DMS53 (cell line): ENCODE measurements around the gene AATK.
A peak's percentile ranks its signal among the peaks of the same experiment; 100 is the strongest.

Experiments
- DNase-seq: peaks from one replicate; lab custom pipeline; 2025; lab: John Stamatoyannopoulos, UW

The AATK gene

GRCh38 chr17:81195941-81196495 is 30.0 kb upstream of the AATK start:
- no peak for DNase-seq

- DNase-seq: no peak
These were observed 29.2 kb upstream of the AATK start for GRCh38 chr17:81194941-81195901.

- no peak for DNase-seq
These were observed 28.3 kb upstream of the AATK start for GRCh38 chr17:81194225-81194760.

GRCh38 chr17:81193470-81194224 is 27.6 kb upstream of the AATK start:
- no peak for DNase-seq

- no peak for DNase-seq
These were observed 27.0 kb upstream of the AATK start for GRCh38 chr17:81193051-81193410.

DNA sequence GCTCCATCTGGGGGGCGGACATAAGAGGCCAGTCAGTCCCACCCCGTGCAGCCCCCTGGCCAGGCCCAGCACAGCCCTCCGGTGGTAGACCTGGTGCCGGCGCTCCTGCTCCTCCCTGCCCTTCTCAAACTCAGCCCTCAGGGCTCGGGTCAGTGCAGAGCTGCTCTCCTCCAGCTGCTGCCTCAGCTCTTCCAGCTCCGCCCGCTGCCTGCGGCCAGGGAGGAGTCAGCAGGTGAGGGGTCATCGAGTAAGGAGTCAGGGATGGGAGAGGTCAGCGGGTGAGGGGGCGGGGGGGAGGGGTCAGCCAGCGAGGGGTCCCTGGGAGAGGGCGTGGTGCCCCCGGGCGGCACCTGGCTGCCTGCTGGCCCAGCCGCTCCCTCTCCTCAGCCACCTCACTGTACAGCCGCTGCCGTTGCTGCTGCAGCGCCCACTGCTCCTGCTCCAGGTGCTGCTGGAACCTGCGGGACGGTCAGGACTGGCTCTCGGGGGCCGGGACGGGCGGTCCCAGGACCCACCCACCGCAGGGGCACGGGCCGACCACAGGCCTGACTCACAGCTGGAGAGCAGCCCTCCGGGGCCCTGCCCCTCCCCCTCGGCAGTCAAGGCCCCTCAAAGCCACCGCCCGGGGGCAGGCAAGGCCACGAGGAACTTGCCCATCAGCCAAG is 26.5 kb upstream of the AATK start:
- no peak for DNase-seq

GRCh38 chr17:81191646-81192045 is 25.6 kb upstream of the AATK start:
- DNase-seq: no peak

DNA sequence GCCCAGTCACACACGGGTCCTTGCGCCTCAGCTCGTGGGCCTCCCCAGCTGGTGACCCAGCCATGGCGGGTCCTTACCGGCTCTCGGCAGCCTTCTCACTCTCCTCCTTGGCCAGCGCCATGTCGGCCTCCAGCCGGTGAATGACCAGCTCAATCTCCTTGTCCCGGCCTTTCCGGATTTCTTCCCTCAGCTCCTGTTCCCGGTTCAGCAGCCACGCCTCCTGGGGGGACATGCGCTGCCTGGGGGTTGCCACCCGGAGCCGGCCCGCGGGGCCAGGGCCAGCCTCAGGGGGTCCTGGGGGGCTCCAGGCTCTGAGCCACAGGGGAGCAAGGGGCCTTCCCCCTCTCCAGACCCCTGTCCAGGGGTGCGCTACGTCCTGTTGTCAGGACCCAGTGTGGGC is 25.1 kb upstream of the AATK start:
- DNase-seq: no peak

- DNase-seq: no peak
These were observed 24.6 kb upstream of the AATK start for GRCh38 chr17:81190591-81190990.

GRCh38 chr17:81189670-81190530 is 23.9 kb upstream of the AATK start:
- peak; percentile 40 for DNase-seq

- DNase-seq: no peak
These were observed 23.0 kb upstream of the AATK start for GRCh38 chr17:81189016-81189415.

GRCh38 chr17:81188491-81188840 is 22.4 kb upstream of the AATK start:
- no peak for DNase-seq

DNA sequence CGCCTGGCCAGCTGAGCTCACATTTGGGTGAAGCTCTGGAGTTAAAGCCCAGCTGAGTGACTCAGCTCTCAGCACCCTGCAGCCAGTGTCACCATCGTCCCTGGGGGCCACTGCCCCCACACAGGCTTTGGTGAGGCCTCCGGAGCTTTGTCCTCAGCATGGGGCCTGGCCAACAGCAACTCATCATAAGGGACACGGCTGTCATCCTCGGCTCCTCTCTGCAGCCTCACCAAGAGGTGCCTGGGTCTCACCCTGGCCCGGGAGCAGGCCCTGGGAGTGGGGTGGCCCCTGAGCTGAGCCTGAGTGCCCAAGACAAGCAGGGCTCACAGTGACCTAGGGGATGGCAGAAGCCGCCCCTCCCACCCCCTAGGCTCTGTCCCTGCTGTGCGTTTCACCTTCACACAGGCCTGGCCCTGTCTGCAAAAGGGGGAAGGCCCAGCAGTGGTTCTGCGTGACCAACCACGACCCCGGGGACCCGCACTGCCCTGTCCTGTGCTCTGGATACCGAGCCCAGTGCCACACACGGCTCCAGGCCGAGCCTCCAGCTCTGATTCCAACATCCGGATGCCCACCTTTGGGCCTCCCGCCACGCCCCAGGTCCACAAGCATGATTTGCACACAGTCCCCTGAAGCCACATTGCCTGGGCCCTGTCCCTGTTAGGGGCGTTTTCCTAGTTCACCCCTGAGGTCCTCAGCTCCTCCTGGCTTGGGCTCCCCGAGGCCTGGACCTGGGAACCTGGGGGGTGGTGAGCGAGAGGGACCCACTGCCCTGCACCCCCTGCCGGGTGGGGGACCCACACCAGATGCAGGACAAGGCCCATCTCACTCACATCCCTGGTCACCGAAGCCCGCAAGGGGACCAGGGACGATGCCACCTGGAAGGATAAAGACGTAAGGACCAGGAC is 21.8 kb upstream of the AATK start:
- DNase-seq: no peak

DNA sequence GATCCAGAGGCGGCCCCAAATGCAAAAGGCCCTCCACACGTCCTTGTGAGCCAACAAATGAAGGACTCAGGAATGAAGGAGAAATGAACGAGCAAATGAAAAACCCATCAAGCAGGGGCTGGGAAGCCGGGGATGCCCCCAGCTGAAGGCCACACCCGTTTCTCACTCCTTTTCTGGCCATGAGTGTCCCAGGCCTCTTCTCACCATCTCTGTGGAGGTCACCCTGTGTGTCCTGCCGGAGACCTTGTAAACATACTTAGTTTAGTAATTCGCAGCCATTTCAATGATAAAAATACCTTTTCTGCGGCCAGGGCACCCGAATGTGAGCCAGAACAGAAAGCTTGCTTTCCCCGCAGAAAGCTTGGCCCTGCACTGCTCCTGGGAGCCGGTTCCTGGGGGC is 21.1 kb upstream of the AATK start:
- DNase-seq: no peak

DNA sequence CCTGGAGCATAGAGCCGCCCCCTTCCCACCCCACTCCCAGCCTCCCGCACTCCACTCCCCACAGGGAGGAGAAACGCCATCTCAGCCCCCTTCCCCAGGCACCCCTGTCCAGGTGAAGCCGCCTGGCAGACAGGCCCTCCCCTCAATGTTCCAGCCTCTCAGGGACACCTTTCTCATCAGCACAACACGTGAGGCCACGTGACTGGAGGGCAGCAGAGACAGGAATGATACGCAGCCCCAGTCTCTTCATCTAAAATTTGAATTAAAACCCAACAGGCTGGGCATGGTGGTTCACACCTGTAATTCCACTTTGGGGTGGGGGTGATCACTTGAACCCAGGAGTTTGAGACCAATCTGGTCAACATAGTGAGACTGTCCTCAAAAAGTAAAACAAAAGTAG is 20.2 kb upstream of the AATK start:
- DNase-seq: no peak

DNA sequence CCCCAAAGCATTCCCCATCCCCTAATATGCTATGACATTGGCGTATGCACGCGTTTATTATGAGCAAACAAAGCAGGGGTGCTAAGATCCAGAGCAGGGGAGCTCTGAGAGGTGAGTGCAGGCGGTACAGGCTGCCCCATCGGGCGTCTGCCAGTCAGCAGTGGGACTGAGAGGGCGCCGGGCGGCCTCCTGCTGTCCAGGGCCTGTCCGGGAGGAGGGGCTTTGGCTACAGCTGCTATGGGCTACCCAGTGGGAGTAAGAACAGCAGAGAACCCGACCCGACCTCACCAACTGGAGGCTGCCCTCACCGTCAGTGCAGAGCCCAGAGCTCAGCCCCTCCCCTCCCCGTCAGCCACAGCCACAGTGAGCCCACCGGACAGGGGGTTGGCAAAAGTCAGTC is 18.5 kb upstream of the AATK start:
- DNase-seq: no peak

DNA sequence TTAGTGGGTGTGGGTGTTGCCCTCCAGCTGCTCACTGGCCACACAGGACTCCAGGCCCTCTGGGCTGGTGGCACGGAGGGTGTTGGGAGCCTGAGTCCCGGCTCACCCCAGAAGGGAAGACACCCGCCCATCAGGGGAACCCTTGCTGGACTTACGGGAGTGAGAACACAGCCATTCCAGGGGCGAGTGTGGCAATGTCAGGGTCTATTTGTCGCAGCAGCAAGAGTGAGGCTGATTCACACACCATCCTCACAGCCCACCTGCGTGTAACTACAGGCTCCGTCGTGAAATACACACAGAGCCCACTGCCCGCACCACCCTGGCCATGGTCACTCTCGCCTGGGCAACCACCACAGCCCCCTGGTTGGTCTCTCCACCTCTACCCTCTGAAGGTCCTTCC is 17.8 kb upstream of the AATK start:
- no peak for DNase-seq

GRCh38 chr17:81183316-81183715 is 17.3 kb upstream of the AATK start:
- DNase-seq: no peak

DNA sequence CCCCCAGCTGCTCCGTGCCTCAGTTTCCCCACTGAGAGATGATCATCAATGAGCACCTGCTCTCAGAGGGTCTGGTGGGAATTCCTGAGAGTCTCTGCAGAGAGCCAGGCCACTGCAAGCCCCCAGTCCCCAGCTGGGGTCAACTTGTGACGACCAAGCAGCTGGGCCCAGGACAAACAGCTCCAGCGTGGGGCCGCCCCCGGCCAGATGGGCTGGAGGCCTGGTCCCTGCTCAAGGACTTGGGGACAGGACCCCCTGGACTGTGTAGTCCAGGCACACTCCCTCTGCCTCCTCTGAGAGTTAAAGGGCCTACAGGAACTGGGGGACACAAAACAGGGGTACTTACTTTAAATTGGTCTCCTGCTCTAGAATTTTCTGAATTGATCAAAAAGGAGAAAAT is 16.6 kb upstream of the AATK start:
- DNase-seq: no peak

- DNase-seq: no peak
These were observed 15.8 kb upstream of the AATK start for GRCh38 chr17:81181811-81182185.
